DOHH2 (cell line): ENCODE data around the gene LYPD4.

Source experiments
- CTCF ChIP-seq: fragments of 200-600 bp; sonication (generic); IDR thresholded peaks from one replicate; pipeline ENCODE4 v1.5.1; 2014; ENCODE audit warnings: antibody characterized with exemption, mild to moderate bottlenecking, low read depth, low read length; ENCODE audit not compliant: poor library complexity, severe bottlenecking
- EZH2phosphoT487 ChIP-seq: fragments of 200-600 bp; sonication (generic); IDR thresholded peaks from 2 replicates; pipeline ENCODE4 v1.6.1; 2017; ENCODE audit warnings: borderline replicate concordance, mild to moderate bottlenecking, antibody characterized with exemption, low read length, moderate library complexity, mixed read lengths

GRCh38 chr19:41853768-41854167 lies 9.3 kb upstream of the LYPD4 start:
- no peak for TF ChIP-seq CTCF
- no peak for TF ChIP-seq EZH2phosphoT487
